UCSD-AML1 (cell line): ENCODE results near the gene PTPRG.

Source experiments
- DNase-seq: peaks from one replicate; lab custom pipeline; 2025; ENCODE audit not compliant: unreplicated experiment; lab: John Stamatoyannopoulos, UW

Gene PTPRG

GRCh38 chr3:61855211-61855610 is 293.8 kb downstream of the PTPRG start:
- DNase-seq, result no peak

GRCh38 chr3:61857297-61857696 is 295.9 kb downstream of the PTPRG start:
- DNase-seq, result no peak

- no peak for DNase-seq
Observed at GRCh38 chr3:61858054-61858453, 296.7 kb downstream of the PTPRG start.

- no peak for DNase-seq
Observed at GRCh38 chr3:61861410-61861809, 300.0 kb downstream of the PTPRG start.

GRCh38 chr3:61862614-61863289 is 301.4 kb downstream of the PTPRG start:
- no peak for DNase-seq

- DNase-seq, result no peak
Observed at GRCh38 chr3:61863579-61863978, 302.2 kb downstream of the PTPRG start.

- no peak for DNase-seq
Observed at GRCh38 chr3:61864886-61865285, 303.5 kb downstream of the PTPRG start.

- DNase-seq, result no peak
Observed at GRCh38 chr3:61865466-61866152, 304.2 kb downstream of the PTPRG start.

- no peak for DNase-seq
Observed at GRCh38 chr3:61866153-61866542, 304.8 kb downstream of the PTPRG start.

GRCh38 chr3:61866961-61867461 is 305.6 kb downstream of the PTPRG start:
- DNase-seq, result no peak

- no peak for DNase-seq
Observed at GRCh38 chr3:61868499-61868898, 307.1 kb downstream of the PTPRG start.

GRCh38 chr3:61869371-61869770 is 308.0 kb downstream of the PTPRG start:
- DNase-seq, result no peak

GRCh38 chr3:61871644-61872043 is 310.3 kb downstream of the PTPRG start:
- DNase-seq, result no peak

- no peak for DNase-seq
Observed at GRCh38 chr3:61872077-61872706, 310.8 kb downstream of the PTPRG start.

- no peak for DNase-seq
Observed at GRCh38 chr3:61875046-61875844, 313.9 kb downstream of the PTPRG start.

- DNase-seq, result no peak
Observed at GRCh38 chr3:61875976-61876671, 314.8 kb downstream of the PTPRG start.

- DNase-seq, result no peak
Observed at GRCh38 chr3:61876797-61877196, 315.4 kb downstream of the PTPRG start.

- DNase-seq, result no peak
Observed at GRCh38 chr3:61877359-61878138, 316.2 kb downstream of the PTPRG start.

GRCh38 chr3:61882253-61882652 is 320.9 kb downstream of the PTPRG start:
- no peak for DNase-seq

- no peak for DNase-seq
Observed at GRCh38 chr3:61884794-61885193, 323.4 kb downstream of the PTPRG start.
